Amniotic stem cell (primary cell): Measurements from ENCODE around the gene BCL2.
A peak's percentile ranks its signal among the peaks of the same experiment; 100 is the strongest.
"Not testable (repeated sequence)": the region's sequence is repeated elsewhere in the genome, so short reads cannot be mapped to it uniquely, and the experiment has no call there.

ENCODE experiments used
- DNase-seq: peaks from one replicate; lab custom pipeline; 2025; lab: John Stamatoyannopoulos, UW

Gene BCL2

DNA sequence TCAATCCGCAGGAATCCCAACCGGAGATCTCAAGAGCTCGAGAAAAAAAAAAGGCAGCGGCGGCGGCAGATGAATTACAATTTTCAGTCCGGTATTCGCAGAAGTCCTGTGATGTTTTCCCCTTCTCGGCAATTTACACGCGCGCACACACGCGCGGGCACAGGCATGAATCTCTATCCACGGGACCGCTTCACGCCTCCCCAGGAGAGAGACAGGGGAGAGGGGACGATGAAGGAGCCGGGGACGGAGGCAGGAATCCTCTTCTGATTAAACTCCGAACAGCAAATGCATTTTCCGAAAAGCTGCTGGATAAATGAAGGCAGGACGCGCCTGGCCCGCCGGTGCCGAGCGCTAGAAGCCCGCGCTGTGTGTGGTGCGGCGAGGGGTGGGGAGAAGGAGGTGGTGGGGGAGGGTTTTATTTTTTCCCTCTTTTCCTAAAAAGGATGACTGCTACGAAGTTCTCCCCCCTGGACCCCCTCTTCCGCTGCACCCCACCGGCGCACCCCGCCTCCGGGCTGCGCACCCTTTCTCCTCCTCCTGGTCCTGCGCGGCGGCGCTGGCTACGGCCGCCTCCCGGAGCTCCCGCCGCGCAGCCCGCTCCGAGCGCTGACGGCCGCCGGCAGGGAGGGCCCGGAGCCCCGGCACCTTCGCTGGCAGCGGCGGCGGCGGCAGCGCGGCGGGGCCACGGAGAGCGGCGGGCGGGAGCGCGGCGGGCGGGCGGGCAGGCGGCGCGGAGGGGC is at the start of gene BCL2:
Gene BCL2, minus strand, starts transcription at position 387 of the 740 bp plus-strand sequence.
- DNase-seq, result no peak

DNA sequence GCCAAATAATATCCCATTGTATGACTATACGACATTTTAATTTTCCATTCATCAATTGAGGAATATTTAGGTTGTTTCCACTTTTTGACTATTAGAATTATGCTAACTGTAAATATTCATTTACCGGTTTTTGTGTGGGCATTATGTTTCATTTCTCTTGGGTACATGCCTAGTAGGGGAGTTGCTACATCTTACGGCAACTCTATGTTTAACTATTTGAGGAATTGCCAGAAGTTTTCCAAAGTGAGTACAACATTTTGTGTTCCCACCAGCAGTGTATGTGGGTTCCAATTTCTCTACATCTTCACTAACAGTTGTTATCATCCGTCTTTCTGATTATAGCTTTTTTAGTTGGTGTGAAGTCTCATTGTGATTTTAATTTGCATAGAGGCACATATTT is 49.0 kb upstream of the BCL2 start:
- DNase-seq, result no peak

DNA sequence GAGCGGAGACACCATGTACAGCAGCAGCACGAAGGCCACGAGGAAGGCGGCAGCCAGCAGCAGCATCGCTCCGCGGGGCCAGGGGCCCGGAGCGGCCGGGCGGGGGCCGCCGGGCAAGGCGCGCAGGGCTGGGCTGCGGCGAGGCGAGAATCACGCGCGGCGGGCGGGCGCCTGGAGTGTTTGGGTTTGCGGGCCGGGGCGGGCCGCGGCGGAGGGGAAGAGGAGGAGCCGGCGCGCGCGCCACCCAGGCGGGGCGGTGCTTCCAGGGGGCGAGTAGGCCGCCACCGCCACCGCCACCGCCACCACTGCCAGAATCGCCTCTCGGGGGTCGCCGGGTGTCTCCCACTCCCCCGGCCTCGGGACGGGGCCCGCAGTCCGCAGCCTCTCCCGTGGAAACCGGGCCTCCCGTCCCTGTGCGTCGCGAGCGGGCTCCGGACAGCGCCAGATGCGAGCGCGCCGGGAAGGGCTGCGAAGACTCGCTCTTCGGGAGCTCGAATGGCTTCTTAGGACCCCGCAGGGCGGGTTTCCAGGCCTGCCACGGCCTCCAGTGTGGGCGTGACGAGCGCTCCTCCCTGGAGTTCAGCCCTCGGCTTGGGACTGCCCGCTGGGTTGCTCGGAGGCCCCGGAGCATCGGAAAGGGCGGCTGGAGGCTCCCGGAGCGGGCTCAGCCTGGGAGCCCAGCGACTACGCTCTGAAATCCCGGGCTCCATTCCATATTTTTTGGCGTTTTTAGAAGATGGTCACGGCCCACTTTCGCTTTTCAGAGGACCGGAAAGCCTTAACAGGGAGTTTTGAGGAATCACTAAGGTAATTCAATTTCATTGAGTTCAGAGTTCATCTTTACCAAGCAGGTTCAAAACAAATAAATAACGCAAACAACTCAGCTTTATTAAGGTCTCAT is 47.7 kb upstream of the BCL2 start, which contains the start of gene KDSR:
Gene KDSR, minus strand, starts transcription at position 154 of the 901 bp plus-strand sequence. Its CDS starts 88 bp downstream, at position 66.
- DNase-seq, result peak; percentile 96

DNA sequence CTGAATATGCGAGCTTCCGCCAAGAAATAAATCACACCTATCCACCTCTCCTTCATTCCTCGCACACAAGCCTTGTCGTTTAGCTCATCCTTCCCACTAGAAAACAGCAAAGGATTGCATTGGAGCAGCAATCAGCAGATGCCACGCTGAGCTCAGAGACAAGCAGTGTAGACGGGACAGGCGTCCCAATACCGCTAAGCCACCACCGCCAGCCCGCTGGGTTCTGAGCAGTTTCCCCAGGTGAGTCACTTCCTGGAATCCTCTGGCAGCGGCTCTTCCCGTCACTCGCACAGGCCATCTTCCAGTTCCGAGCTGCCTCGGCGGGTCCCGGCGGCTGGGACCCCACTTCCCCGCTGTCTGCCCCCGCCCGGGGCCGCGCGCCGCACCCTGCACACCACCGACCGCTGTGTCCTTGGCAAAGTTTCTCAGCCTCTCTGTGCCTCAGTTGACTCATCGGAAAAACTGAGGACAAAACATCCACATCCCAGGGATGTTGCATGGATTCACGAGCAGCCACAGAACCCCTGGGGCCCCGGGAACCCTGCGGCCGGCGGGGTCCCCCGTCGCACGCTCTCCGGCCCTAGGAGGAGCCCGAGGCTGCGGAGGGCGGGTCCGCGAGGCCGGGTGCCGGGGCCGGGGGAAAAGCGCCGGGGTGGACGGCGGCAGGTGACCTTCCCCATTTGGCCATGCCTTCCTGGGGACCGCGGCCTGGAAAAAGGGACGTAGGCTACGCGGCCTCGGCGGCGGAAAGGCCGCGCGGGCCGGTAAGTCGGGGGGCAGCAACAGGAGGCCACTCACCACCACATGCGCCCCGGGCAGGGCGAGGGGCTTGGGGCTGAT is 46.9 kb upstream of the BCL2 start:
- DNase-seq, result peak; percentile 39

DNA sequence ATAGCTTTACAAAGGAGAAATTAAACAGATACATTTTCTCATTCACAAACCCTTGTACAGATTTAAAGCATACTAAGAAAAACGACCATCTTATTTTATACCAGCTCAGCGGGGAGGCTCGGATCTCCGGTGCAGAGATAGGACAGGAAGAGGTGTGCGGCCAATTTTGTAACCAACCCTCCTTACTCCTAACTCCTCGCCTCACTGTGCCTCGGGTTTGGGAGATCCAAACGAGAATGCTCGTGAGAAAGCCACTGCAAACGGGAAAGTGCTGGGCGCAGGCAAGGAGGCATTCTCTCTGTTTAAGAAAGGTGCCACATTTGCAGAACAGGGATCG is 46.3 kb upstream of the BCL2 start:
- DNase-seq, result no peak

DNA sequence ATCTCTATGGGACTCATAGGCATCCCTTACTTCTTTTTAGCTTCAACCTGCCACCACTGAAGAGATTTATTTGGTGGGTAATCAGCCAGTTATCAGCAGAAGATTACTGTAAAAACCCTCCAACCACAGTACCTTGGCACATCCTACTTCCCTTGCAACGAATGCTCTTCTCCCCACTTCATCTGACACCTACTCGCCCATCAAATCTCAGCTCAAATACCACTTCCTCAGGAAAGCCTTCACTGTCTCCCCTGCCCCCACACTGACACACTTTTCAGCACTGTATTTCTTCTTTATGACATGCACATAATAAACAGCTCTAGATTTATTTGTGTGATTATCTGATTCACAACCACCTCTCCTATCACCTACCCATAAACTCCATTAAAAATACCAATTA is 44.4 kb upstream of the BCL2 start:
- no peak for DNase-seq

DNA sequence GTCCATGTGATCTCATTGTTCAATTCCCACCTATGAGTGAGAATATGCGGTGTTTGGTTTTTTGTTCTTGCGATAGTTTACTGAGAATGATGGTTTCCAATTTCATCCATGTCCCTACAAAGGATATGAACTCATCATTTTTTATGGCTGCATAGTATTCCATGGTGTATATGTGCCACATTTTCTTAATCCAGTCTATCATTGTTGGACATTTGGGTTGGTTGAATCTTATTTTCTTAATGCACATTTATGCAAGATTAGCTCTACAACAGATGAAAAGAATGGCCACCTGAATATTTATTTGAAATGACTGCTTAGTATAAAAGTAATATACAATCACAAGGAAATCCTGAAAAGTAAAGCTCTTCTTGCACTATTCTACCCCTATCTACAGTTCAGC is 43.9 kb upstream of the BCL2 start:
- DNase-seq, result not testable (repeated sequence)

DNA sequence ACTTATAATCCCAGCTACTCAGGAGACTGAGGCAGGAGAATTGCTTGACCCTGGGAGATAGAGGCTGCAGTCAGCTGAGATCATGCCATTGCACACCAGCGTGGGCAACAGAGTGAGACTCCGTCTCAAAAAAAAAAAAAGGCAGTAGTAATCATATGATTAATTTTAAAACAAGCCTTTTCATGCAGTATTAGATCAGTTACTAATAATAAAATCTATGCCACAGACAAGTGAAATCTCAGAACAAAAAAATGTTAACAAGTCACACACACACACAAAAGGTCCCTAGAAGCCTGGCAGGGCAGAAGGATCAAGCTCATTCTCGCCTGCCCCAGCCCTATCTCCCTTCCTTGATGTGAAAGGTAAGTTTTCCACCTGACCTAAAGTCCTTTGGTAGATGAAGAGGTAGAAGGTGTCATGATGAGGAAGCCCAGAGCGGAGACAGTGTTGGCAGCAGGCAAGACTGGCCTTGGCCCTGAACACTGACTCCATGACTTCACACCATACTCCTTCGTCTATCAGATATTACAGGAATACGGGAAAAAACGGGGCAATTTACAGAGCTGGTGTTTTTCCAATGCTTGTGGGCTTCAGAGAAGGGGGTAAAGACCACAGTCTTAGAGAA is 36.8 kb upstream of the BCL2 start:
- DNase-seq, result no peak

DNA sequence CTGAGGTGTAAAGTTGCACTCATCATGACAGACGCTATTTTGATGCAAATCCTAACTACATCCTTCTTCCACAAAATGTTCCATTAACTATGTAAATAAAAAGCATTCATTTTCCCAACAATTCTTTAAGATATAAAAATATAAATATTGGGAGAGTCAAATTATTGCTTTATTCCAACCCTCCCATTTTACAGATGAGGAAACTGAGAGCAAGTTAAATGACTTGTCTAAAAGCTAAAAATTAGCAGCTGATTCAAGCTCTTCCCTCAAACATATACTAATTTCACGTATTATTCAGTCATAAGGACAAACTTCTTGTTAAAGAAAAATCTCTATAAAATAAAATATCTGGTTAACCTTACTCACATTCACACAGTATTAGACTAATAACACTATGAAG is 30.7 kb upstream of the BCL2 start:
- no peak for DNase-seq

DNA sequence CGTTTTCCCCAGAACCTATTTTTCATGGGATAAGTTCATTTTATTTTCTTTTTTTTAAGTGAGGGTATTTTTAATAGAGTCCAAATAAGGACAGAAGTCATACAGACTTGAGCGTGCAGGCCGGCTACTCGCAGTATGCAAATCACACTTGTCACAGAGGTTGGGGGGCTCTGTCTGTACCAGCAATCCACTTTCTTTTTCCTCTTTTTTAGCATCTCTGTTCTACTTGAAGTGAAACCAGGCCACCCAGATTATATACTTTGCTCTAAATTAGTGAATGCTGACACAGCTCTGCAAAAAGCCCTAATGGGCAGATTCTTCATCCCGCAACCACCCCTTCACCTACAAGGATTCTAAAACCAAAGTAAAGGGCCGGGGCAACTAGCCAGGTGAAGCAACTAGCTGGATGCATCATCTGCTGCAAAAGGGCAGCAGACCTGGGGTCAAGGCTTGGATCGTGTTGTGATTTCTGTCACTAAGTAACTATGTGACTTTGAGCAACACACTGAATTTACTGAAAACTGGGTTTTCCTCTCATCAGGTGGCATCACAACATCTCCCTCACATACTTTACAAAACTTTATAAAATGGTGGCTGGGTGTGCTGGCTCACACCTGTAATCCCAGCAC is 29.1 kb upstream of the BCL2 start:
- DNase-seq, result no peak

DNA sequence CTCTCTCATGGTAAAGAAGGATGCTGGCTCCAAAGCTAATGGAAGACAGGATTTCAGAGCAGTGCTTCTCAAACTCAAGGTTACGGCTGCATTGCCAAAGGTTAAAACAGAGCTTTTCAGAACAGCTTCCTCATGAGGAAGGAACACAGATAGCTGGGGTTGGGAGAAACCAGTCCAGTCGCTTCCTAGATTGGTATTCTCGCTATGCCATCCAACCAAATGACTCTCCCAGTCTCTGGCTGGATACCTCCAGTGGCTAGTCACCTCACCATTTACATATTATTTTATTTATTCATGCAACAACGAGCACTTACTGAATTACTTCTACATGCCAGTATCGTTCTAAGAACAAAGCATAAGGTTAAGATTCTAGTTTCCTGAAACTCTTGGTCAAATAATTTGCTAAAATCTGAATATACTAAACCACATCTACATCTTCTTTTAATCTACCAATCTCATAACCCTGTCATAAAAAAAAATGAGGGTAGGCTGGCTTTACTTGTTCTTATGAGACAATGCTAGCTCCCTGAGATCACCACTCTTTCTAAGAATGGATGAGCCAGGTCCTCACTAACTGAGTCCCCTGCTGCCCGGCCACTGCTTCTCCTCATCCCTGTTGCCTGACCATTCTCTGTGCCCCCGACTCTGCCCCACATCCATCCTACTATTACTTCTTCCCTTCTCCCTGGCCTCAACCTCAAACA is 27.1 kb upstream of the BCL2 start:
- no peak for DNase-seq

DNA sequence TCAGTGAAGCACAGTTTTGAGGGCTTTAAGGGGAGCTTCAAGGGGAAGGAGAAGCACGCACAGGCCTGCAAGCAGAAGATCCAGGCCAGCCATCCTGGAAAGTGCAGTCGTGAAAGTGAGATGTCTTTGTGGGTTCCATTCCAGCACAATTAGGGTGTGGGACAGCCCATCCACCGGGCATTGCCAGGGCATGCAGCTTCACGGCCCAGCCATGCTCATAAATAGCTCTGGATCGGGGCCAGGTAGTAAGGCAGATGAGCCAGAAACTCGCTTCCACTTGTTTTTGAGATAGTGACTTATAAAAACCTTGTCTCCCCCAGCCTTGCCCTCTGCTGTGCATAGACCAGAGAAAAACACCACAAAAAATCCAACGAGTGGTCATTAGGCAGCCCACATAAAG is 26.5 kb upstream of the BCL2 start:
- no peak for DNase-seq

DNA sequence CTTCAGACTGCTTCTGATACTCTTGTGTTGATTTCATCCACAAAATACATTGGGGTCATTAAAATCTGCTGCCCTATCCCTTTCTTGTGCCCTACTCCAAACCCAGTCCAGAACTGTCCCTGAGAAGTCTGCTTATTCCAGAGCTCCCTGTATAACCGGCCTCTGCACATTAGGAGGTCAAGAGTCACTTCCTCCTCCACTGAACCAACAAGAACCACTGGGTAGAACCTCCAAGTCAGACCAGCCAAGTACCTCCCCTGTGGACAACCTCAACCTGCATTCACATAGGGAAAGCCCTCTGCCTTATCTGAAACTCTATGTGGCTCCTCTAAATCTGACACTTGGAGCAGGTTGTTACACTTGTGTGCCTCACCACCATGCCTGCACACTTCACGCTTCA is 25.3 kb upstream of the BCL2 start:
- DNase-seq, result no peak

DNA sequence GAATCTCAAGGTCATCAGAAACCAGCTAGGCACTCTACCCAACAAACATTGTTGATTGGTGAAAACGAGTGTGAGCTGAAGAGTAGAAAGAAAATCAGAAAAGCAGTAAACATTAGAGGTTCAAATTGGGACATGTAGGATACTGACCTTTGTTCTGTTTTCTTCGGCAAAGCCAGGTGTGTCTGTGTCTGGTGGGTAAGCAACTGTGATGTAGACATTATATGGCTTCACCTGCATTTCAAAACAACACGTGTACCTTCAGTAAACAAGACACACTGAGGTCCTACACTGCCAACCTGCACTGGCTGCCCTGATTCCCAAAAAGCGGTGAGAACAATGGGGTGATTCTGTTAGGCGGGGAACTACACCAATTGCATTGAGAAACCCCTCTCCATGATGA is 24.7 kb upstream of the BCL2 start:
- DNase-seq, result no peak

DNA sequence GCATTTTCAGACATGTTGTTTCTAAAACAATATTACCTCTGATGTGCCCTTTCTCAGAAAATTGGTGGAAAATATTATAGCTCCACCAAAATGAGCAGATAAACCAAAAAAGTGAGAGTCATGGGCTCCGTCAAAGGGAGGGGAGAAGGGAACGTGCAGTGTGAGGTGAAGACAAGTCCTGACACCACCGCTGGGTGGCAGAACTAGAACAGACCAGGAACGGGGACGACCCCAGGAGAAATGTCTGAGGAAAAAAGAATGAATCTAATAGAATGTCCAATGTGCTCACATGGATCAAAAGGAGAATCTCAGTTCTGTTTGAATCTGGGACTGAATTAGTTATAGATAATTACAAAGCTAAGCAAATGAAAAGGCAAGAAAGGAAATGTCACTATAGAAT is 22.6 kb upstream of the BCL2 start:
- DNase-seq, result no peak

DNA sequence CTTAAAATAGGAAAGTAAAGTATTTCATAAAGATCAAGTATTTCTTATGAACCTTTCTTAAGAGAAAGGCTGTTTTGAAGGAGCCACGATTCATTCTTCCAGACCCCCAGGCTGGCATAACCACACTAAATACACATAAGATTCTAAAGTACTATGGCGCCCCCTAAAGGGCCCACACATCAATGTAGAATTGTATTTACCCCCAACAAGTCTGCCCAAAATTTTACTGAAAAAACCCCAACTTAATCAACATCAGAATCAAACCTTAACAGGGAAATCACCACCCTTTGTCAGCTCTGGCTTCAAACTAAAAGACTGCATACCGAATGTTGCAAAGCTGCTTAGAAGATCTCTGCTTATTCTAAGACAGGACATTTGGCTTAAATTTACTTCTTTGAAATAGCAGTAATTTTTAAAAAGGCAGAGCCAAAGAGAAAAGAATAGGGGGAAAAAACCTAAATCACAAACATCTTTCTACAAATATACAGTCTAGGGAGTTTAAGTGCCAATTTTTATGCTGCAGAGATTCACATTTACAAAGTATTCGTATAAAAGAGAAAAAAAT is 20.4 kb upstream of the BCL2 start:
- DNase-seq, result no peak

DNA sequence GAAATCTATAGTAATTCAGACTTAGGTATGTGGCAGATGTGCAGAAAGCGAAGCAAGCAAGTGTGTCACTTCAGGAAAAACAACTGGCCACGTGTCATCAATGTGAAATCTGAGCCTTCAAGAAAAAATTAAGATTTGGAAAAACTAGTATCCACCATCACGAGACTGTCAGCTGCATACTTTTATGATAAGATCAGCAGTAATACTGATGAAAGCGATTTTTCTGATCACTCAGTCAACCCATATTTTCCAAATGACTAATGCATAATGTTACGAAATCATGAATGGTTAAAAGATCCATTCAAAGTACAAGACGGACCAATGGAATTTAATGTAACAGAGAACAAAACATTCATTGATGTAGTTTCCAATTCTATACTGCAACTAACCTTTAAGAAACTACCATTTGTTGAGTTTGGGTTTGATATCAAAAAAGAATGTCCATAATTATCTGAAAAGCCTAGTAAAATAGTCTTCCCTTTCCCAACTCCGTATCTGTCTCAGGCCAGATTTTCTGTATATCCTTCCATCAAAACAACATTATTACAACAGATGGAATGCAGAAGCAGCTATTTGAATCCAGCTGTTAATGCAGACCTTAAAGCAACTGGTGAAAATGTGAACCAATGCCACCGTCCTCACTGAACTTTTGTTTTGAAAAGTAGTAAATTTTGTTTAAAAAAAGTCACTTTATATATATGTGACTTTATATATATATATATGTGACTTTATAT is 17.0 kb upstream of the BCL2 start:
- peak; percentile 80 for DNase-seq

DNA sequence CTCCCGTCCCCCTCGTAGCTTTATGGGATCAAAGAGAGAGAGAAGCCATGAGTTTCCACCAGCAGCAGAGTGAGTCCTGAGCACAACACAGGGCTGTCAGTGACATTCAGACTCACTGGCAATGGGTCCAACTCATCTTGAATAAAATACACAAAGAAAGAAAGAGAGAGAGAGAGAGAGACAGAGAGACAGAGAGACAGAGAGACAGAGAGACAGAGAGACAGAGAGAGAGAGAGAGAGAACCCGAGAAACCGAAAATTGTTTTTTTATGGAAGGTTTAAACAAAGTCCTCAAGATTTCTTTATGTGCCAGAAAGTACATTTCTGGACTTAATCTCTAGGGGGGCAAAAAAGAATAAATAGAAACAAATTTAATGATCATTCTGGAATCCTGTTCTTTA is 11.5 kb upstream of the BCL2 start:
- DNase-seq, result no peak

DNA sequence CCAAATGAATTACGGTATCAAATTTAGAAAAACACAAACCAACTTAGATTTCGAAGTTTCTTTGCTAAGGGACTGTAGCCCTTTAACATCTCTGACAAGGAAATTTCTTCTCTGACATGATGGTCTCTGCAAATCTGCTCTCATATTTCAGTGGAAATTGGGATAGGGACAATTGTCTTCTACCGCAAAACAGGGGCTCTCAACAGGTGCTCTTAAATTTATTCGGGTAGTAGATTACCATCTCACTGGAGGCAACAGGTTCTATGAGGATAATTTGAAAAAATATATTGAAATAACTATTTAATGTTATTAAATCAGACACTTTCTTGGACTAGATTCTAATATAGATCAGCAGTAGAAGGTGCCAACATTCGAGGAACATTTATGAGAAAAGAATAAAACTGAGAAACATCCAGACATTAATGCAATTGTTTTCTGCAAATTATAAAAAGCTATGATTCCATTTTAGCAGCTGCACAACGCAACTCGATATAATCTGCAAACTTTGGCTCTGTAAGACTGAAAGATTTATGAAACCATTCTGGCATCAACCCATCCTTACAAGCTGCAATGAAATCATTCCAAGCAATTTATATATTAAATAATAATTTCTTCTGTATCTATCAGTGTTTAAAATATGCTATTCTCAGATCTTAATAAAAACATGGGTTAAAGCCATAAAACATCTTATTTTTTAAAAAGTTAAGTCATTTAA is 10.0 kb upstream of the BCL2 start:
- no peak for DNase-seq
